Smooth muscle cell (in vitro differentiated cells): ENCODE measurements around the gene KDM6B. TPM values are rescaled to one million over a fixed set of nuclear protein-coding genes. Genes with fewer than 3 reads are reported as not detected.

Source experiments
- DNase-seq: peaks from one replicate; lab custom pipeline; 2025; ENCODE audit not compliant: unreplicated experiment; lab: John Stamatoyannopoulos, UW
- H2AFZ ChIP-seq: fragments of 200-600 bp; sonication (generic); 2 replicates; pipeline ENCODE4 v1.6.0; 2016; ENCODE audit warnings: antibody characterized with exemption, low read depth, mild to moderate bottlenecking
- H3F3A ChIP-seq: fragments of 200-600 bp; sonication (generic); 2 replicates; pipeline ENCODE4 v1.6.0; 2017; ENCODE audit warnings: antibody characterized with exemption, low read depth
- H3K27ac ChIP-seq: fragments of 200-600 bp; sonication (generic); 2 replicates; pipeline ENCODE4 v1.5.1; 2016; ENCODE audit warnings: low read depth, mild to moderate bottlenecking
- H3K27me3 ChIP-seq: fragments of 200-600 bp; sonication (generic); 2 replicates; pipeline ENCODE4 v1.6.1; 2016; ENCODE audit warnings: low read depth, mild to moderate bottlenecking
- H3K36me3 ChIP-seq: fragments of 200-600 bp; sonication (generic); 2 replicates; pipeline ENCODE4 v1.5.1; 2016; ENCODE audit warnings: low read depth
- H3K4me1 ChIP-seq: fragments of 200-600 bp; sonication (generic); 2 replicates; pipeline ENCODE4 v1.5.1; 2016; ENCODE audit warnings: low read depth
- H3K4me2 ChIP-seq: fragments of 200-600 bp; sonication (generic); 2 replicates; pipeline ENCODE4 v1.6.0; 2016; ENCODE audit warnings: mild to moderate bottlenecking
- H3K4me3 ChIP-seq: fragments of 200-600 bp; sonication (generic); 2 replicates; pipeline ENCODE4 v1.5.1; 2016; ENCODE audit warnings: mild to moderate bottlenecking
- H3K79me2 ChIP-seq: fragments of 200-600 bp; sonication (generic); 2 replicates; pipeline ENCODE4 v1.6.0; 2016; ENCODE audit warnings: low read depth, mild to moderate bottlenecking
- H3K9ac ChIP-seq: fragments of 200-600 bp; sonication (generic); 2 replicates; pipeline ENCODE4 v1.6.0; 2016; ENCODE audit warnings: low read depth
- H3K9me3 ChIP-seq: fragments of 200-600 bp; sonication (generic); replicated peaks from 2 replicates; pipeline ENCODE4 v1.5.1; 2016; ENCODE audit warnings: low read depth
- H4K20me1 ChIP-seq: fragments of 200-600 bp; sonication (generic); 2 replicates; pipeline ENCODE4 v1.6.0; 2016; ENCODE audit warnings: low read depth
- WGBS: methylation state at CpG from one replicate; pipeline ENCODE4 v1.1.7; 2016; ENCODE audit warnings: low lambda C conversion rate; 5-methylcytosine and 5-hydroxymethylcytosine counted together
- polyA plus RNA-seq: library from polyadenylated mRNA; unstranded; fragments of >200 nt; fragmentation: Nextera tagmentation; extraction: Ambion mirVana; gene quantifications from 2 replicates; pipeline ENCODE4 v1.2.1, GENCODE V29; 2016
- total RNA-seq: library from RNA; depleted of rRNA; stranded (reverse); fragments of >200 nt; gene quantifications from 2 replicates; pipeline ENCODE4 v1.2.3, GENCODE V29; 2014
- TF ChIP-seq, protein P1 (sequence below): fragments of 200-600 bp; sonication (generic); IDR thresholded peaks from 2 replicates; pipeline ENCODE4 v1.5.1; 2017; ENCODE audit warnings: borderline replicate concordance, mild to moderate bottlenecking, antibody characterized with exemption; ENCODE audit not compliant: insufficient read depth, poor library complexity, severe bottlenecking

KDM6B gene
- total and polyA plus RNA-seq, 2 experiments from 2014 or later: 5.8 to 9.1 TPM

- H3K9me3 ChIP-seq: no peaks in the 10 kb centered on the region
- WGBS: 97% methylated on average over 21 of the region's 21 CpGs
- no peak overlapping the region for H2AFZ ChIP-seq
- H3K27me3 ChIP-seq: no peaks in the 10 kb centered on the region
- TF ChIP-seq, protein P1, sequence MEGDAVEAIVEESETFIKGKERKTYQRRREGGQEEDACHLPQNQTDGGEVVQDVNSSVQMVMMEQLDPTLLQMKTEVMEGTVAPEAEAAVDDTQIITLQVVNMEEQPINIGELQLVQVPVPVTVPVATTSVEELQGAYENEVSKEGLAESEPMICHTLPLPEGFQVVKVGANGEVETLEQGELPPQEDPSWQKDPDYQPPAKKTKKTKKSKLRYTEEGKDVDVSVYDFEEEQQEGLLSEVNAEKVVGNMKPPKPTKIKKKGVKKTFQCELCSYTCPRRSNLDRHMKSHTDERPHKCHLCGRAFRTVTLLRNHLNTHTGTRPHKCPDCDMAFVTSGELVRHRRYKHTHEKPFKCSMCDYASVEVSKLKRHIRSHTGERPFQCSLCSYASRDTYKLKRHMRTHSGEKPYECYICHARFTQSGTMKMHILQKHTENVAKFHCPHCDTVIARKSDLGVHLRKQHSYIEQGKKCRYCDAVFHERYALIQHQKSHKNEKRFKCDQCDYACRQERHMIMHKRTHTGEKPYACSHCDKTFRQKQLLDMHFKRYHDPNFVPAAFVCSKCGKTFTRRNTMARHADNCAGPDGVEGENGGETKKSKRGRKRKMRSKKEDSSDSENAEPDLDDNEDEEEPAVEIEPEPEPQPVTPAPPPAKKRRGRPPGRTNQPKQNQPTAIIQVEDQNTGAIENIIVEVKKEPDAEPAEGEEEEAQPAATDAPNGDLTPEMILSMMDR: no peak
- peaks cover 64% of the 10 kb centered on the region for H3K79me2 ChIP-seq
- H4K20me1 ChIP-seq: peaks cover 95% of the 10 kb centered on the region
- no peaks in the 10 kb centered on the region for H3K36me3 ChIP-seq
- no peak overlapping the region for H3K4me3 ChIP-seq
- H3K4me2 ChIP-seq: no peak overlapping the region
- H3K9ac ChIP-seq: no peak overlapping the region
- no peak for DNase-seq
- peaks cover 11% of the 10 kb centered on the region for H3K4me1 ChIP-seq
- H3F3A ChIP-seq: peaks cover 16% of the 10 kb centered on the region
- no peak overlapping the region for H3K27ac ChIP-seq
These were observed 14.7 kb downstream of the KDM6B start for GRCh38 chr17:7848739-7849129.

DNA sequence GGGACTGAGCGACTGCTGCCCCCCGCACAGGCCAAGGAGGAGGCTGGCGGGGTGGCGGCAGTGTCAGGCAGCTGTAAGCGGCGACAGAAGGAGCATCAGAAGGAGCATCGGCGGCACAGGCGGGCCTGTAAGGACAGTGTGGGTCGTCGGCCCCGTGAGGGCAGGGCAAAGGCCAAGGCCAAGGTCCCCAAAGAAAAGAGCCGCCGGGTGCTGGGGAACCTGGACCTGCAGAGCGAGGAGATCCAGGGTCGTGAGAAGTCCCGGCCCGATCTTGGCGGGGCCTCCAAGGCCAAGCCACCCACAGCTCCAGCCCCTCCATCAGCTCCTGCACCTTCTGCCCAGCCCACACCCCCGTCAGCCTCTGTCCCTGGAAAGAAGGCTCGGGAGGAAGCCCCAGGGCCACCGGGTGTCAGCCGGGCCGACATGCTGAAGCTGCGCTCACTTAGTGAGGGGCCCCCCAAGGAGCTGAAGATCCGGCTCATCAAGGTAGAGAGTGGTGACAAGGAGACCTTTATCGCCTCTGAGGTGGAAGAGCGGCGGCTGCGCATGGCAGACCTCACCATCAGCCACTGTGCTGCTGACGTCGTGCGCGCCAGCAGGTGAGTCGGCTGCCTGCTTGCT is 15.2 kb downstream of the KDM6B start:
- H3K4me1 ChIP-seq: peaks cover 16% of the 10 kb centered on the region
- peaks cover 19% of the 10 kb centered on the region for H3F3A ChIP-seq
- DNase-seq: no peak
- no peaks in the 10 kb centered on the region for H3K9me3 ChIP-seq
- no peaks in the 10 kb centered on the region for H3K27me3 ChIP-seq
- H3K4me2 ChIP-seq: no peak overlapping the region
- no peak overlapping the region for H3K9ac ChIP-seq
- TF ChIP-seq, protein P1: no peak
- H2AFZ ChIP-seq: no peak overlapping the region
- H3K79me2 ChIP-seq: peaks cover 64% of the 10 kb centered on the region
- WGBS: 96% methylated on average over 35 of the region's 35 CpGs
- no peak overlapping the region for H3K4me3 ChIP-seq
- H4K20me1 ChIP-seq: peaks cover 97% of the 10 kb centered on the region
- H3K36me3 ChIP-seq: no peaks in the 10 kb centered on the region
- no peak overlapping the region for H3K27ac ChIP-seq

DNA sequence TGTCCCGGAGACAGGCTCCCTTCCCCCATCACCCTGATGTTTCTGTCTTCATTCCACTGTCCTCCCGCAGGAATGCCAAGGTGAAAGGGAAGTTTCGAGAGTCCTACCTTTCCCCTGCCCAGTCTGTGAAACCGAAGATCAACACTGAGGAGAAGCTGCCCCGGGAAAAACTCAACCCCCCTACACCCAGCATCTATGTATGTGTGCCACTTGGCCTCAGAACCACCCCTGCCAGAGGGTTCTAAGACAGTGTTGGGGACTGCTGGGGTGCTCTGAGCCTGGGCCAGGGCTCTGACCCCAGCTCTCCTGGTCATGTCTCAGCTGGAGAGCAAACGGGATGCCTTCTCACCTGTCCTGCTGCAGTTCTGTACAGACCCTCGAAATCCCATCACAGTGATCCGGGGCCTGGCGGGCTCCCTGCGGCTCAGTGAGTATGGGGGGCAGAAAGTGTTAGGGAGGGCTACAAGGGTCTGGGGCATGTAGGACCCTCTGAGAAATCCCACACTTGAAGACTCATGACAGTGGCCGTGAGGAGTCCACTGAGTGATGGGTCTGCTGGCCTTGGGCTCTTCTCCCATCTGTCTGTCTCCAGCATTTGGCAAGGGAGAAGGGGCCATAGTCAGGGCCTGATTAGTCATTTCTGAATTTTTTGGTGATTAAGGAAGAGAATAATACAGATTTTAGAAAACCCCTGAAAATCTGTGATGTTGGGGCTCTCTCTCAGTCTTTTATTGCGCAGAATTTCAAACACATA is 15.9 kb downstream of the KDM6B start:
- Histone ChIP-seq H3K4me1 (peaks cover 21% of the 10 kb centered on the region), H3K4me3 (no peak overlapping the region), H2AFZ (no peak overlapping the region), H3K4me2 (no peak overlapping the region), H3F3A (peaks cover 25% of the 10 kb centered on the region), H3K9ac (no peak overlapping the region), H3K79me2 (peaks cover 58% of the 10 kb centered on the region), H3K27ac (no peak overlapping the region), H3K36me3 (no peaks in the 10 kb centered on the region), H3K9me3 (no peaks in the 10 kb centered on the region), H4K20me1 (peaks cover 98% of the 10 kb centered on the region), H3K27me3 (no peaks in the 10 kb centered on the region)
- WGBS: 95% methylated on average over 12 of the region's 12 CpGs
- TF ChIP-seq, protein P1: no peak
- no peak for DNase-seq
